GM21381 (cell line): ENCODE results near the gene KNDC1.
"Not testable (repeated sequence)": the region's sequence is repeated elsewhere in the genome, so short reads cannot be mapped to it uniquely, and the experiment has no call there.

Experiments used
- ATAC-seq: cut with Tn5 transposase; IDR thresholded peaks from one replicate; pipeline ENCODE4 v1.9.1; 2021; ENCODE audit warnings: mild to moderate bottlenecking, moderate library complexity; ENCODE audit not compliant: unreplicated experiment

KNDC1 gene

DNA sequence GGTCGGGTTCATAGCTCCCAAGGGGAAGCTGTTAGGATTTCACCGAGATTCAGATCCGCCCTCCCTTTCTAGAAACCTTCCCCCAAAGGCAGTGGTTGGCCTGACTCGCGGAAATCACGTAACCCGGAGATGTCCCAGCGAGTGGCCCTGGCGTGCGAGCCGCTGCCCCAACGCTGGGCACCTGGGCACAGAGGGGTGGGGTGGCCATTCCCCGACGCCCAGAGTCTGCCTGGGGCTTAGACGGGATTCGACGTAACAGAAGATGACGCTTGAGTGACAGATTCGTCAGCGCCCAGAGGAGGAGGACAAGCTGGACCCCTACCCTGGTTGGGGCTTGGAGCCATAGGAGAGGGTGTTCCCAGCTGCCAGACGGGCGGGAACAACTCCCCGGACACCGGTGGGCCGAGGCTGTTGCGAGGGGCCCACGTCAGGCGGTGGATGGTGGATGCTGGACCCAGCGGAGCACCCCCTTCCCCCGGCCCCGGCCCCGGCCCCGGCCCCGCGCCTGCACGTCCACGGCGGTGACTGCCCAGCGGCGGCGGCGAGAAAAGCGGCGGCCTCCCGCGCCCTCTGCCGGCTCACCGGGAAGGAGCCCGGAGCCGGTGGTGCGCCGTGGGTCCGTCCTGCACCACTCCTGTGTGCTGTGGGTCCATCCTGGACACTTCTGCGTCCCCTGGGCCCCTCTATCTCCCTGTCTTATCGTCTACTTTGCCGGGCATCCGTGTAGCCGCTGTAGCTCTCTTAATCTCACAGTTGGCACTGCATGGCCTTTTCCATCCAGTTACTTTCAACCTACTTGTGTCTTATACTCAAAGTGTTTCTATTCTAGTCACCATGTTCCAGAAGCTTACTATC, 35.4 kb upstream of the KNDC1 start:
- no peak for ATAC-seq

- no peak for ATAC-seq
These were observed 34.1 kb upstream of the KNDC1 start for GRCh38 chr10:133125901-133126300.

- ATAC-seq = no peak
These were observed 33.4 kb upstream of the KNDC1 start for GRCh38 chr10:133126431-133127290.

DNA sequence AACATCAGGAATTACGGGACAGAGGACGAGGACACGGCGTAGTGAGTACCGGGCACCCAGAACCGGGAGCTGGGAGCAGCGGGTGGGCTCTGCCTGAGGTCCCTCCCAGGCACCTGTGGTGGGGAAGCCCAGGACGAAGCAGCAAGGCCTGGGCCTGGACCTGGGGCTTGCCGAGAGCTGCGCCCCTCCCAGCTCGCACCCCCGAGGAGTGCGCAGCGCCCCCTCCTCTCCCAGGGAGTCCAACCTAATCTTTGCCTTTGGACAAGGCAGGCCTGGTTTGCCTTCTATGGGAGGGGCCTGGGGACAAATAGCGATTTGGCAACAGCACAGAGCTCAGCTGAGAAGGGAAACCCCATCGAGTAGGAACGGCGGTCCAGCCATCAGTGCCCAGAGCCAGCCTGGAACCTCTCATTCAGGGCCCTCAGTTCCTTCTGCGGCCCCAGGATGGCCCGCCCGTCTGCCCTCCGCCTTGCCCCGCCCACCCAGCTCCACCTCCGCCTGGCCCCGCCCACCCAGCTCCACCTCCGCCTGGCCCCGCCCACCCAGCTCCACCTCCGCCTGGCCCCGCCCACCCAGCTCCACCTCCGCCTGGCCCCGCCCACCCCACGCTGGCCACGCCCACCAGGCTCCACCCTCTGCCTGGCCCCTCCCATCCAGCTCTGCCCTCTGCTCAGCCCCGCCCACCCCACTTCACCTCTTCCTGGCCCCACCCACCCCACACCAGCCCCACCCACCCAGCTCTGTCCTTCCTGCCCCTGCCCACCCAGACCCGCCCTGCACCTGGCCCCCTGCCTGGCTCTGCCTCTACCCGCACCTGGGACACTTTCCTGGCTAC, 32.5 kb upstream of the KNDC1 start:
- no peak for ATAC-seq

DNA sequence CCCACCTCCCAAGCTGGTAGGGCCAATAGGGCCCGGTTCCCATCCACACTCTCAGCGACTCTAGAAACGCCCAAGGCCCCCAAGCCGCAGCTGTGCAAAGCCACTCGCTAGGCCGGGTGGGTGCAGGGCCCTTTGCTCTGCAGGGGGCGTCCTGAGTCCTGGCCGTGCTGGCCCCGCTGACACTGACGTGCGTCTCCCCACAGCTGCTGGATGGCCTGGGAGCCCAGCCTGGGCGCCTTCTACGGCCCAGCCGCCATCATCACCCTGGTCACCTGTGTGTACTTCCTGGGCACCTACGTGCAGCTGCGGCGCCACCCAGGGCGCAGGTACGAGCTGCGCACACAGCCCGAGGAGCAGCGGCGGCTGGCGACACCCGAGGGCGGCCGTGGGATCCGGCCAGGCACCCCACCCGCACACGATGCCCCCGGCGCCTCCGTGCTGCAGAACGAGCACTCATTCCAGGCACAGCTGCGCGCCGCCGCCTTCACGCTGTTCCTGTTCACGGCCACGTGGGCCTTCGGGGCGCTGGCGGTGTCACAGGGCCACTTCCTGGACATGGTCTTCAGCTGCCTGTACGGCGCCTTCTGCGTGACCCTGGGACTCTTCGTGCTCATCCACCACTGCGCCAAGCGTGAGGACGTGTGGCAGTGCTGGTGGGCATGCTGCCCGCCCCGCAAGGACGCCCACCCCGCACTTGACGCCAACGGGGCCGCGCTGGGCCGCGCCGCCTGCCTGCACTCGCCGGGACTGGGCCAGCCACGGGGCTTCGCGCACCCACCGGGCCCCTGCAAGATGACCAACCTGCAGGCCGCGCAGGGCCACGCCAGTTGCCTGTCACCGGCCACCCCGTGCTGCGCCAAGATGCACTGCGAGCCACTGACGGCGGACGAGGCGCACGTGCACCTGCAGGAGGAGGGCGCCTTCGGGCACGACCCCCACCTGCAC, 31.6 kb upstream of the KNDC1 start:
- ATAC-seq = no peak

DNA sequence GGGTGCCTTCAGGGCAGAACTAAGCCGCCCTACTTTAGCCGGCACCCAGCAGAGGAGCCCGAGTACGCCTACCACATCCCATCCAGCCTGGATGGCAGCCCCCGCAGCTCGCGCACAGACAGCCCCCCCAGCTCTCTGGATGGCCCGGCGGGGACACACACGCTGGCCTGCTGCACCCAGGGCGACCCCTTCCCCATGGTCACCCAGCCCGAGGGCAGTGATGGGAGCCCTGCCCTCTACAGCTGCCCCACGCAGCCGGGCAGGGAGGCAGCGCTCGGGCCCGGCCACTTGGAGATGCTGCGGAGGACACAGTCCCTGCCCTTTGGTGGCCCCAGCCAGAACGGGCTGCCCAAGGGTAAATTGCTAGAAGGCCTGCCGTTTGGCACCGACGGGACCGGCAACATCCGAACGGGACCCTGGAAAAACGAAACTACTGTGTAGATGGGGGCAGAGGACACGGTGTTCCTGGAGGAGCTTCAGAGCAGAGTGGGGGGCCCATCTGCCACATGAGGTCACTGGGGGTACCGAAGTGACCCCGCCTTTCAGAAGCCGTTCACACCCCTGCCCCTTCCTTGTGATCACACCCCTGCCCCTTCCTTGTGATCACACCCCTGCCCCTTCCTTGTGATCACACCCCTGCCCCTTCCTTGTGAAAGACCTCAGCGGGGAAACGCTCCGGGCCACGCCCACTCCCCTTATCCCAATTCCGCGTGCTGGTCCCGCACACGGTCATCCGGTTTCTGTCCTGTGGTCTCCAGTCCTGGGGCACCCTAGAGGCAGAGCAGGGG, 30.8 kb upstream of the KNDC1 start:
- ATAC-seq = no peak

DNA sequence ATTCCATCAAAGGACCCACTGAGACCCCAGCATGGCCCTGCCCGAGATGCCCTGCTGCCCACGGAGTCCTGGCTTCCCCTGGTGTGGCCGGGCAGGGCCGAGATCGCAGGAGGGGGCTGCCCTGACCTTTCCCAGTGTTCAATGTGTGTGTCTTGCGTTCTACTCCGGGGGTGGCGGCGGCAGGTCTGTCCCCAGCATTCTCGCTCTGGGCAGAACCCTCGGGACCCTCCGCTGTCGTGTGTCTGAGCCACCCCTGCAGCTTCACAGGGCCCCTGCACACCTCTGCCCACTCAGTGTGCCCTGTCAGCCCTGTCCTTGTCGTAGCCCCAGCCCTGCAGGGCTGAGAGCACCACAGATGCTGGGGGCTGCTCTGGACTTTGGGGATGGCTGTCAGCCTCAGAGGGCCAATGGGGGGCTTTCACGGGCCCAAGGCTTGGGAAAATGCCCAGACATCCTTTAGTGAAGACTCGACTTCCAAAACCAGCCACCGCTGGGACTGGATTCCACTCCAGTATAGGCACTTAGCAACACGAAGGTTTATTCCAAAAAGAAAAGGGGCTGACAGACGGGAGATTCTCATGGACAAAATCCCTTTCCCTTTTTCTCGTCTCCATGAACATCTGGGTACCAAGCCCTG, 30.0 kb upstream of the KNDC1 start:
- no peak for ATAC-seq

GRCh38 chr10:133130602-133131001, 29.4 kb upstream of the KNDC1 start:
- no peak for ATAC-seq

- ATAC-seq = no peak
These were observed 29.0 kb upstream of the KNDC1 start for GRCh38 chr10:133131053-133131452.

- ATAC-seq = no peak
These were observed 28.1 kb upstream of the KNDC1 start for GRCh38 chr10:133131734-133132472.

DNA sequence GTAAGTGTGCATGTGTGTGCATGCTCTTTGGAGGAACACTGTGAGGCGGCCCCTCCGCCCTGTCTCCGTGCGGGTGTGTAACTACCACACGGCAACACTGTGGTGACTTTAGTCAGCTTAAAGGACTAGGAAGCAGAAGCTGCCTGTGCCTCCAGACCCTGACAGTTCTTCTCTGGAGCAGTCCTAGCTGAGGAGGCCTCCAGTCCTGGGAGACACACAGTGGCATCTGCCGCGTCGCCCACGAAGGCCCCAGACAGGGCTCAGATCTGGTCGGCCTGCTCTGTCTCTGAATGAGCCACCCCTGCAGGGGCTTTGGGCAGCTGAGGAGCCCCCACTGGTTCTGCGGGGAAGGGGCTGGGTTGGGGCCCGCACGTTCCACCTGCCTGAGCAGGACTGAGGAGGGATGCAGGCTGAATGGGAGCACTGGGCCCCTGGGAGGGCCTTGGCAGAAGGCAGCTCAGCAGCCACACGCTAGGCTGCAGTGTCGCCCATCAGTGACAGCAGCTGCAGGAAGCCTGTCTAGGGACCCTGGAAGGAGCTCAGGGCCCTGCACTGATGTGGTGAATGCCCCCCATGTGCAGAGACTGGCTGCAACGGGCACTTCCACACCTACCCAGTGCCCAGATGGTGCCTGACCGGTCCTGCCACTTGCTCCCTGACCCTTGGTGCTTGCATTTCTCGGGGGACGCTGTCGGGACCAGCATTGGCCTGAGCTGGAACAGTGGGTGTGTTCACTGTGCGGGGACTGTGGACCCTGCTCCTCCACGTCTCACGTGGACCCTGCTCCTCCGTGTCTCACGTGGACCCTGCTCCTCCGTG, 27.3 kb upstream of the KNDC1 start:
- ATAC-seq = no peak

- ATAC-seq = no peak
These were observed 26.4 kb upstream of the KNDC1 start for GRCh38 chr10:133133471-133134231.

GRCh38 chr10:133134411-133135115, 25.5 kb upstream of the KNDC1 start:
- ATAC-seq = no peak

DNA sequence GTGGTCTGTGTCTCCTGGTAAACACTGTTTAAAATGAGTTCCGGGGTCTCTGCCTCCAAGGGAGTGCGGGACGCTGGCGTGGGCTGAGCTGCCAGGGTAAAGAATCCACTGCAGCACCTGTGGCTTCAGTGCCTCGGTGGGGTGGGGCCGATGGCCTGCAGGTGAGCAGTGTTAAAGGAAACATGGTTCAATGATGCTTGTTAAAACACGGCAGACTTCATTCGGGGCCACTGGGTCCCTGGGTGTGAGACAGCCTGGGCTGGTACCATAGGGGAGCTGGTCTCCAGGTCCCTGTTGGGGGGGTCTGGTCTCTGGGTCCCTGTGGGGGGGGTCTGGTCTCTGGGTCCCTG, 24.9 kb upstream of the KNDC1 start:
- ATAC-seq = no peak

GRCh38 chr10:133137486-133138145, 22.4 kb upstream of the KNDC1 start:
- not testable (repeated sequence) for ATAC-seq
